Liver (tissue), 9 donors: ENCODE data around the gene ZSWIM2. TPM values are rescaled to one million over a fixed set of nuclear protein-coding genes. Genes with fewer than 3 reads are reported as not detected.

Source experiments
- DNase-seq: peaks from one replicate; pipeline ENCODE4 v3.0.0-alpha.2; 2017; ENCODE audit warnings: low spot score
- H3K27ac ChIP-seq, 2 donors: one replicate each; pipeline ENCODE4 v1.7.0; 2013; ENCODE audit warnings: inconsistent platforms in 2 of 2, low read length in 2 of 2, control low read depth in 1 of 2, low read depth in 1 of 2, mild to moderate bottlenecking in 1 of 2
- H3K27me3 ChIP-seq, 4 donors: one replicate each; pipeline versions ENCODE4 v1.6.1 to v1.7.0; 2013; ENCODE audit warnings: low read length in 3 of 4, inconsistent platforms in 1 of 4, mild to moderate bottlenecking in 1 of 4, moderate library complexity in 1 of 4; ENCODE audit not compliant: control insufficient read depth in 4 of 4, insufficient read depth in 4 of 4
- H3K36me3 ChIP-seq, 4 donors: one replicate each; pipeline versions ENCODE4 v1.6.1 to v1.7.0; 2013; ENCODE audit warnings: low read length in 3 of 4, mild to moderate bottlenecking in 3 of 4, low read depth in 1 of 4, moderate library complexity in 1 of 4; ENCODE audit not compliant: control insufficient read depth in 4 of 4, insufficient read depth in 3 of 4
- H3K4me1 ChIP-seq, 4 donors: one replicate each; pipeline versions ENCODE4 v1.6.1 to v1.7.0; 2013; ENCODE audit warnings: low read length in 3 of 4, mild to moderate bottlenecking in 3 of 4, moderate library complexity in 1 of 4; ENCODE audit not compliant: control insufficient read depth in 4 of 4, insufficient read depth in 4 of 4
- H3K4me3 ChIP-seq, 3 donors: one replicate each; pipeline versions ENCODE4 v1.6.1 to v1.7.0; 2013; ENCODE audit warnings: low read length in 3 of 3, control low read depth in 1 of 3, low read depth in 1 of 3, mild to moderate bottlenecking in 1 of 3
- H3K9ac ChIP-seq, 2 donors: one replicate each; pipeline ENCODE4 v1.7.0; 2013; ENCODE audit warnings: low read length in 2 of 2, mild to moderate bottlenecking in 2 of 2, moderate library complexity in 2 of 2, control low read depth in 1 of 2, low read depth in 1 of 2
- H3K9me3 ChIP-seq, 4 donors: one replicate each; pipeline versions ENCODE4 v1.6.1 to v1.7.0; 2013; ENCODE audit warnings: low read length in 3 of 4; ENCODE audit not compliant: control insufficient read depth in 4 of 4
- EGR1 ChIP-seq, 2 donors: IDR thresholded peaks; 2 replicates each; pipeline ENCODE4 v1.6.1; 2016 to 2018; ENCODE audit warnings: antibody characterized with exemption in 2 of 2, low read depth in 2 of 2
- FOXA1 ChIP-seq: IDR thresholded peaks from 2 replicates; pipeline ENCODE4 v1.6.1; 2016; ENCODE audit warnings: antibody characterized with exemption
- FOXA2 ChIP-seq: IDR thresholded peaks from 2 replicates; pipeline ENCODE4 v1.6.1; 2016; ENCODE audit warnings: antibody characterized with exemption
- GABPA ChIP-seq, 2 donors: IDR thresholded peaks in 1 of 2; conservative IDR thresholded peaks in 1 of 2; 2 replicates each; pipeline ENCODE4 v1.6.1; 2016; ENCODE audit warnings: antibody characterized with exemption in 2 of 2, mild to moderate bottlenecking in 1 of 2, moderate library complexity in 1 of 2
- HNF4A ChIP-seq, 2 donors: conservative IDR thresholded peaks; 2 replicates each; pipeline ENCODE4 v1.6.1; 2016; ENCODE audit warnings: antibody characterized with exemption in 2 of 2, mild to moderate bottlenecking in 2 of 2
- HNF4G ChIP-seq: IDR thresholded peaks from 2 replicates; pipeline ENCODE4 v1.6.1; 2016; ENCODE audit warnings: antibody characterized with exemption
- JUND ChIP-seq, 2 donors: IDR thresholded peaks; 2 replicates each; pipeline ENCODE4 v1.6.1; 2016; ENCODE audit warnings: antibody characterized with exemption in 2 of 2
- NR2F2 ChIP-seq: IDR thresholded peaks from 2 replicates; pipeline ENCODE4 v1.6.1; 2016; ENCODE audit warnings: antibody characterized with exemption
- RAD21 ChIP-seq, 2 donors: IDR thresholded peaks; 2 replicates each; pipeline ENCODE4 v1.6.1; 2016; ENCODE audit warnings: antibody characterized with exemption in 2 of 2, mild to moderate bottlenecking in 2 of 2
- RXRA ChIP-seq, 2 donors: IDR thresholded peaks; 2 replicates each; pipeline ENCODE4 v1.6.1; 2017 to 2018; ENCODE audit warnings: antibody characterized with exemption in 2 of 2, mild to moderate bottlenecking in 1 of 2
- SP1 ChIP-seq: IDR thresholded peaks from 2 replicates; pipeline ENCODE4 v1.6.1; 2018; ENCODE audit warnings: antibody characterized with exemption, mild to moderate bottlenecking
- TAF1 ChIP-seq: conservative IDR thresholded peaks from 2 replicates; pipeline ENCODE4 v1.6.1; 2016; ENCODE audit warnings: antibody characterized with exemption, mild to moderate bottlenecking
- YY1 ChIP-seq: IDR thresholded peaks from 2 replicates; pipeline ENCODE4 v1.6.1; 2016; ENCODE audit warnings: antibody characterized with exemption, mild to moderate bottlenecking
- WGBS: extraction: QIAGEN DNeasy Blood & Tissue Kit; methylation state at CpG from one replicate; pipeline ENCODE4 v1.1.7; 2013; 5-methylcytosine and 5-hydroxymethylcytosine counted together
- polyA plus RNA-seq, 2 donors: library from polyadenylated mRNA; stranded (reverse) in 1 of 2; unstranded in 1 of 2; fragments of 200-250 nt in 1 of 2; fragments of >200 nt in 1 of 2; fragmentation: Nextera tagmentation in 1 of 2; extraction: Ambion mirVana in 1 of 2; gene quantifications; one replicate each; pipeline versions ENCODE4 v1.2.1 to v1.2.3, GENCODE V29; 2013 to 2015
- total RNA-seq, 2 donors: library from RNA; depleted of rRNA; stranded (reverse); fragments of >200 nt; gene quantifications; one replicate each; pipeline ENCODE4 v1.2.3, GENCODE V29; 2014
- TF ChIP-seq, protein P1 (sequence below): IDR thresholded peaks from 2 replicates; pipeline ENCODE4 v1.6.1; 2016; ENCODE audit warnings: antibody characterized with exemption
- TF ChIP-seq, protein P2 (sequence below): IDR thresholded peaks from 2 replicates; pipeline ENCODE4 v1.6.1; 2016; ENCODE audit warnings: antibody characterized with exemption
- TF ChIP-seq, protein P3 (sequence below): fragments of 150-350 bp; IDR thresholded peaks from 2 replicates; pipeline ENCODE4 v1.5.1; 2017; ENCODE audit warnings: improper control_type of control experiment, low read depth, low read length; ENCODE audit not compliant: missing input control
- TF ChIP-seq, protein P4 (sequence below): IDR thresholded peaks from 2 replicates; pipeline ENCODE4 v1.6.1; 2016; ENCODE audit warnings: antibody characterized with exemption, mild to moderate bottlenecking
- TF ChIP-seq, protein P5 (sequence below): IDR thresholded peaks from 2 replicates; pipeline ENCODE4 v1.6.1; 2016; ENCODE audit warnings: antibody characterized with exemption
- donor health status: healthy.
- donor health status: healthy.
- donor health status: healthy.
- donor health status: healthy.
- donor health status: healthy.

Gene ZSWIM2
- total and polyA plus RNA-seq, 4 donors = not detected

DNA sequence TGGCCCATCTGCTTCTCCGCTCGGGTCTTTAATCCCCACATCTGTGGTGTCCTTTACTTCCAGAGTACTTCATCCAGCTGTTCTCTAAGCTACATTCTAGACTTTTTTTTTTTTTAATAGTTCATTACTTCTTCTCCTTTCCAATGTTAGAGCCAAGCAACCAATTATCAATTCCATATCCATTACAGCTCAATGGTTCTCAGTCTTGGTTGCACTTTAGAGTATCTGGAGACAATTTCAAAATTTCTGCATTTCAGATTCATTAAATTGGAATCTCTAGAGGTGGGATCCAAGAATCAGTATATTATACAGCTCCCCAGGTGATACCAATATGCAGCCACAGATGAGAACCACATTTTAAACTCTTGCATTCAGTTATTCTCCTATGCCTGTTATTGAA is 43.9 kb upstream of the ZSWIM2 start:
- TF ChIP-seq, protein P1, sequence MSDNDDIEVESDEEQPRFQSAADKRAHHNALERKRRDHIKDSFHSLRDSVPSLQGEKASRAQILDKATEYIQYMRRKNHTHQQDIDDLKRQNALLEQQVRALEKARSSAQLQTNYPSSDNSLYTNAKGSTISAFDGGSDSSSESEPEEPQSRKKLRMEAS = no peak
- TF ChIP-seq NR2F2 (no peak), GABPA (IDR thresholded peaks at IDR 0.05 in 1 of 2, conservative IDR thresholded peaks at IDR 0.05 in 1 of 2) (no peak), FOXA2 (no peak), EGR1 (IDR thresholded peaks at IDR 0.05; ENCODE audit: low read depth in 2 of 2) (no peak), SP1 (no peak), YY1 (no peak), HNF4A (conservative IDR thresholded peaks at IDR 0.05) (no peak), JUND (IDR thresholded peaks at IDR 0.05) (no peak), RAD21 (IDR thresholded peaks at IDR 0.05) (no peak), TAF1 (no peak), RXRA (IDR thresholded peaks at IDR 0.05) (no peak), FOXA1 (no peak), HNF4G (no peak)
- TF ChIP-seq, protein P2, sequence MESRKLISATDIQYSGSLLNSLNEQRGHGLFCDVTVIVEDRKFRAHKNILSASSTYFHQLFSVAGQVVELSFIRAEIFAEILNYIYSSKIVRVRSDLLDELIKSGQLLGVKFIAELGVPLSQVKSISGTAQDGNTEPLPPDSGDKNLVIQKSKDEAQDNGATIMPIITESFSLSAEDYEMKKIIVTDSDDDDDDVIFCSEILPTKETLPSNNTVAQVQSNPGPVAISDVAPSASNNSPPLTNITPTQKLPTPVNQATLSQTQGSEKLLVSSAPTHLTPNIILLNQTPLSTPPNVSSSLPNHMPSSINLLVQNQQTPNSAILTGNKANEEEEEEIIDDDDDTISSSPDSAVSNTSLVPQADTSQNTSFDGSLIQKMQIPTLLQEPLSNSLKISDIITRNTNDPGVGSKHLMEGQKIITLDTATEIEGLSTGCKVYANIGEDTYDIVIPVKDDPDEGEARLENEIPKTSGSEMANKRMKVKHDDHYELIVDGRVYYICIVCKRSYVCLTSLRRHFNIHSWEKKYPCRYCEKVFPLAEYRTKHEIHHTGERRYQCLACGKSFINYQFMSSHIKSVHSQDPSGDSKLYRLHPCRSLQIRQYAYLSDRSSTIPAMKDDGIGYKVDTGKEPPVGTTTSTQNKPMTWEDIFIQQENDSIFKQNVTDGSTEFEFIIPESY = no peak
- TF ChIP-seq, protein P3, sequence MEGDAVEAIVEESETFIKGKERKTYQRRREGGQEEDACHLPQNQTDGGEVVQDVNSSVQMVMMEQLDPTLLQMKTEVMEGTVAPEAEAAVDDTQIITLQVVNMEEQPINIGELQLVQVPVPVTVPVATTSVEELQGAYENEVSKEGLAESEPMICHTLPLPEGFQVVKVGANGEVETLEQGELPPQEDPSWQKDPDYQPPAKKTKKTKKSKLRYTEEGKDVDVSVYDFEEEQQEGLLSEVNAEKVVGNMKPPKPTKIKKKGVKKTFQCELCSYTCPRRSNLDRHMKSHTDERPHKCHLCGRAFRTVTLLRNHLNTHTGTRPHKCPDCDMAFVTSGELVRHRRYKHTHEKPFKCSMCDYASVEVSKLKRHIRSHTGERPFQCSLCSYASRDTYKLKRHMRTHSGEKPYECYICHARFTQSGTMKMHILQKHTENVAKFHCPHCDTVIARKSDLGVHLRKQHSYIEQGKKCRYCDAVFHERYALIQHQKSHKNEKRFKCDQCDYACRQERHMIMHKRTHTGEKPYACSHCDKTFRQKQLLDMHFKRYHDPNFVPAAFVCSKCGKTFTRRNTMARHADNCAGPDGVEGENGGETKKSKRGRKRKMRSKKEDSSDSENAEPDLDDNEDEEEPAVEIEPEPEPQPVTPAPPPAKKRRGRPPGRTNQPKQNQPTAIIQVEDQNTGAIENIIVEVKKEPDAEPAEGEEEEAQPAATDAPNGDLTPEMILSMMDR = no peak
- TF ChIP-seq, protein P4, sequence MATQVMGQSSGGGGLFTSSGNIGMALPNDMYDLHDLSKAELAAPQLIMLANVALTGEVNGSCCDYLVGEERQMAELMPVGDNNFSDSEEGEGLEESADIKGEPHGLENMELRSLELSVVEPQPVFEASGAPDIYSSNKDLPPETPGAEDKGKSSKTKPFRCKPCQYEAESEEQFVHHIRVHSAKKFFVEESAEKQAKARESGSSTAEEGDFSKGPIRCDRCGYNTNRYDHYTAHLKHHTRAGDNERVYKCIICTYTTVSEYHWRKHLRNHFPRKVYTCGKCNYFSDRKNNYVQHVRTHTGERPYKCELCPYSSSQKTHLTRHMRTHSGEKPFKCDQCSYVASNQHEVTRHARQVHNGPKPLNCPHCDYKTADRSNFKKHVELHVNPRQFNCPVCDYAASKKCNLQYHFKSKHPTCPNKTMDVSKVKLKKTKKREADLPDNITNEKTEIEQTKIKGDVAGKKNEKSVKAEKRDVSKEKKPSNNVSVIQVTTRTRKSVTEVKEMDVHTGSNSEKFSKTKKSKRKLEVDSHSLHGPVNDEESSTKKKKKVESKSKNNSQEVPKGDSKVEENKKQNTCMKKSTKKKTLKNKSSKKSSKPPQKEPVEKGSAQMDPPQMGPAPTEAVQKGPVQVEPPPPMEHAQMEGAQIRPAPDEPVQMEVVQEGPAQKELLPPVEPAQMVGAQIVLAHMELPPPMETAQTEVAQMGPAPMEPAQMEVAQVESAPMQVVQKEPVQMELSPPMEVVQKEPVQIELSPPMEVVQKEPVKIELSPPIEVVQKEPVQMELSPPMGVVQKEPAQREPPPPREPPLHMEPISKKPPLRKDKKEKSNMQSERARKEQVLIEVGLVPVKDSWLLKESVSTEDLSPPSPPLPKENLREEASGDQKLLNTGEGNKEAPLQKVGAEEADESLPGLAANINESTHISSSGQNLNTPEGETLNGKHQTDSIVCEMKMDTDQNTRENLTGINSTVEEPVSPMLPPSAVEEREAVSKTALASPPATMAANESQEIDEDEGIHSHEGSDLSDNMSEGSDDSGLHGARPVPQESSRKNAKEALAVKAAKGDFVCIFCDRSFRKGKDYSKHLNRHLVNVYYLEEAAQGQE = no peak
- TF ChIP-seq, protein P5, sequence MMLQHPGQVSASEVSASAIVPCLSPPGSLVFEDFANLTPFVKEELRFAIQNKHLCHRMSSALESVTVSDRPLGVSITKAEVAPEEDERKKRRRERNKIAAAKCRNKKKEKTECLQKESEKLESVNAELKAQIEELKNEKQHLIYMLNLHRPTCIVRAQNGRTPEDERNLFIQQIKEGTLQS = no peak
- H3K4me1 ChIP-seq = no peaks in the 10 kb centered on the region
- no peak overlapping the region for H3K27ac ChIP-seq
- H3K9me3 ChIP-seq = no peaks in the 10 kb centered on the region
- H3K9ac ChIP-seq = no peak overlapping the region
- H3K27me3 ChIP-seq = peaks cover 0 to 1% (median 0%) of the 10 kb centered on the region in 4 donors
- no peak for DNase-seq
- no peak overlapping the region for H3K4me3 ChIP-seq
- H3K36me3 ChIP-seq = no peaks in the 10 kb centered on the region
- WGBS = 91% methylated on average over 2 of the region's 2 CpGs
